ENCODE data around the gene DROSHA.

DROSHA gene

GRCh38 chr5:31469466-31469865 lies 62.4 kb downstream of the DROSHA start:
- DNase-seq (ENCODE audit: low read depth in 2 of 2), result no peak

- DNase-seq (ENCODE audit: low read depth in 2 of 2), result no peak
Observed at GRCh38 chr5:31465291-31465690, 66.6 kb downstream of the DROSHA start.

GRCh38 chr5:31464081-31464480 lies 67.8 kb downstream of the DROSHA start:
- no peak for DNase-seq (ENCODE audit: low read depth in 2 of 2)

- DNase-seq (ENCODE audit: low read depth in 2 of 2), result no peak
Observed at GRCh38 chr5:31463351-31463750, 68.5 kb downstream of the DROSHA start.

GRCh38 chr5:31459594-31459993 lies 72.3 kb downstream of the DROSHA start:
- DNase-seq (ENCODE audit: low read depth in 2 of 2), result no peak

GRCh38 chr5:31455172-31455571 lies 76.7 kb downstream of the DROSHA start:
- no peak for DNase-seq (ENCODE audit: low read depth in 2 of 2)

- DNase-seq (ENCODE audit: low read depth in 2 of 2), result no peak
Observed at GRCh38 chr5:31453522-31453921, 78.4 kb downstream of the DROSHA start.

- no peak for DNase-seq (ENCODE audit: low read depth in 2 of 2)
Observed at GRCh38 chr5:31452314-31452713, 79.6 kb downstream of the DROSHA start.

GRCh38 chr5:31449962-31450361 lies 81.9 kb downstream of the DROSHA start:
- DNase-seq (ENCODE audit: low read depth in 2 of 2), result no peak

GRCh38 chr5:31449174-31449573 lies 82.7 kb downstream of the DROSHA start:
- DNase-seq (ENCODE audit: low read depth in 2 of 2), result no peak

GRCh38 chr5:31445041-31445600 lies 86.8 kb downstream of the DROSHA start:
- DNase-seq (ENCODE audit: low read depth in 2 of 2), result no peak

- no peak for DNase-seq (ENCODE audit: low read depth in 2 of 2)
Observed at GRCh38 chr5:31443572-31443971, 88.3 kb downstream of the DROSHA start.

- no peak for DNase-seq (ENCODE audit: low read depth in 2 of 2)
Observed at GRCh38 chr5:31442058-31442745, 89.7 kb downstream of the DROSHA start.

- DNase-seq (ENCODE audit: low read depth in 2 of 2), result no peak
Observed at GRCh38 chr5:31436851-31437250, 95.0 kb downstream of the DROSHA start.

GRCh38 chr5:31435730-31436129 lies 96.2 kb downstream of the DROSHA start:
- no peak for DNase-seq (ENCODE audit: low read depth in 2 of 2)

GRCh38 chr5:31434898-31435297 lies 97.0 kb downstream of the DROSHA start:
- DNase-seq (ENCODE audit: low read depth in 2 of 2), result no peak

- no peak for DNase-seq (ENCODE audit: low read depth in 2 of 2)
Observed at GRCh38 chr5:31433229-31433628, 98.7 kb downstream of the DROSHA start.

GRCh38 chr5:31427724-31428309 lies 104.1 kb downstream of the DROSHA start:
- DNase-seq (ENCODE audit: low read depth in 2 of 2), result no peak

- no peak for DNase-seq (ENCODE audit: low read depth in 2 of 2)
Observed at GRCh38 chr5:31427013-31427723, 104.7 kb downstream of the DROSHA start.

- DNase-seq (ENCODE audit: low read depth in 2 of 2), result no peak
Observed at GRCh38 chr5:31421806-31422586, 109.9 kb downstream of the DROSHA start.

- DNase-seq (ENCODE audit: low read depth in 2 of 2), result no peak
Observed at GRCh38 chr5:31417512-31417911, 114.4 kb downstream of the DROSHA start.

- no peak for DNase-seq (ENCODE audit: low read depth in 2 of 2)
Observed at GRCh38 chr5:31416547-31416946, 115.3 kb downstream of the DROSHA start.
